GM21723 (cell line): ENCODE measurements around the gene SULT1A3.
"Not testable (repeated sequence)": the region's sequence is repeated elsewhere in the genome, so short reads cannot be mapped to it uniquely, and the experiment has no call there.

Experiments used
- ATAC-seq: cut with Tn5 transposase; IDR thresholded peaks from one replicate; pipeline ENCODE4 v1.9.1; 2021; ENCODE audit warnings: mild to moderate bottlenecking, moderate library complexity; ENCODE audit not compliant: unreplicated experiment

SULT1A3 gene

DNA sequence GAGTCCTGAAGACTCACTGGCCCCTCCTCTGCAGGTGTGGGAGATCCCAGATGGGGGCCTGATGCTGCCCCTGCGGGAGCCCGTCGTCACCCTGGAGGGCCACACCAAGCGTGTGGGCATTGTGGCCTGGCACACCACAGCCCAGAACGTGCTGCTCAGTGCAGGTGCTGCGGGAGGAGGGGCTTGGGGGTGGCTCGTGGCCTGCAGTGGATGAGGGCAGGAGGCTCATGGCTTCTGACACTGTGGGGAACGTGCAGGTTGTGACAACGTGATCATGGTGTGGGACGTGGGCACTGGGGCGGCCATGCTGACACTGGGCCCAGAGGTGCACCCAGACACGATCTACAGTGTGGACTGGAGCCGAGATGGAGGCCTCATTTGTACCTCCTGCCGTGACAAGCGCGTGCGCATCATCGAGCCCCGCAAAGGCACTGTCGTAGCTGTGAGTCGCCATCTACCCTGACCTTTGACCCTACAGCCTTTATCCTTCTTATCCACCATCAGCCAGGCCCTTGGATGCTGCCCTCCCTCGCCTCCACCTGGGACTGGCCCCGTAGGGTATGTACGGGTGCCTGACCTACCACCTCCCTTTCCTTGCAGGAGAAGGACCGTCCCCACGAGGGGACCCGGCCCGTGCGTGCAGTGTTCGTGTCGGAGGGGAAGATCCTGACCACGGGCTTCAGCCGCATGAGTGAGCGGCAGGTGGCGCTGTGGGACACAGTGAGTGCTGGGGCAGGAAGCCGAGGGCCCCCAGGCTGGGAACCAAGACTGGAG lies 12.1 kb upstream of the SULT1A3 start:
- no peak for ATAC-seq

DNA sequence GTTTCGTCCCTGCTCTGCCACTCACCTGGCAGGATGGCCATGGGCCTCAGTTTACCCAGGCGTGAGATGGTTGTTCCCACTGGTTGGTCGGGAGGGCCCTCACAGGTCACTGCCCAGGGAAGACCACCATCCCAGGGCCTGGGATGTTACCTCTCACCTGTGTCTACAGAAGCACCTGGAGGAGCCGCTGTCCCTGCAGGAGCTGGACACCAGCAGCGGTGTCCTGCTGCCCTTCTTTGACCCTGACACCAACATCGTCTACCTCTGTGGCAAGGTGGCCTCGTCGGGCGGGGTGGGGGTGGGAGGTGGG lies 11.5 kb upstream of the SULT1A3 start:
- ATAC-seq = no peak

GRCh38 chr16:30187971-30188561 lies 11.0 kb upstream of the SULT1A3 start:
- ATAC-seq = no peak

DNA sequence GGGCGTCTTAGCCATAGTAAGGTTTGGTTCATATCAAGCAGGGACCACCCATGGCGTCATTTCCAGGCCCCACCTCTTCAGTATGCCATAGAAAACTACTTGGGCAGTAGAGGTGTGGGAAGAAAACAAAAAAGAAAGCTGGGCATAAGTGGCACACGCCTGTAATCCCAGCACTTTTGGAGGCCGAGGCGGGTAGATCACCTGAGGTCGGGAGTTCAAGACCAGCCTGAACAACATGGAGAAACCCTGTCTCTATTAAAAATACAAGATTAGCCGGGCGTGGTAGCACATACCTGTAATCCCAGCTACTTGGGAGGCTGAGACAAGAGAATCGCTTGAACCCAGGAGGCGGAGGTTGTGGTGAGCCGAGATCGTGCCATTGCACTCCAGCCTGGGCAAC lies 7.9 kb upstream of the SULT1A3 start:
- not testable (repeated sequence) for ATAC-seq

- peak; percentile 23 for ATAC-seq
These were observed 6.0 kb upstream of the SULT1A3 start for GRCh38 chr16:30193098-30193497.

DNA sequence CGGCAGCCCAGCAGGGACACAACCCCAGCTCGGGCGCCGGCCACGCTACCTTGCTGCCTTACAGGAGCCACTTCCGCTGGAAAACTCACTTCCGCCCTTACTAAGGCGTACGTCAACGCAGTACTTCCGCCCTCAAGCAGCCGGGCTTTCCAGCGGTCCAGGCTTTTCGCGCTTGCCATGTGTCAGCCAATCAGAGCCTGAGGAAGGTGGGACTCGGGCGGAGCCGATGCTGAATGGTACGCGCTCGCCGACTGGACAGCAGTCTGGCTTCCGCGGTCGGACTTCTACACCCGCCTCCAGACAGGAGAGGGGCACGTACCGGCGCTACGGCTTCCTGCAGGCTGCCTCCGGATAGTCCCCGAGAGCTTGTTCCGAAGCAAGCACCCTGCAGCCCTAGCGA lies 5.4 kb upstream of the SULT1A3 start, which contains the start of the genes BOLA2B and SLX1A:
Gene BOLA2B (minus strand): TSS at position 52 of the 400 bp plus-strand sequence. CDS start 71 bp downstream, outside the sequence.
Gene SLX1A (plus strand): TSS at position 261 of the 400 bp plus-strand sequence. CDS start 210 bp downstream, outside the sequence.
- peak; percentile 85 for ATAC-seq

- ATAC-seq = peak; percentile 65
These were observed 4.7 kb upstream of the SULT1A3 start for GRCh38 chr16:30194172-30194925.

DNA sequence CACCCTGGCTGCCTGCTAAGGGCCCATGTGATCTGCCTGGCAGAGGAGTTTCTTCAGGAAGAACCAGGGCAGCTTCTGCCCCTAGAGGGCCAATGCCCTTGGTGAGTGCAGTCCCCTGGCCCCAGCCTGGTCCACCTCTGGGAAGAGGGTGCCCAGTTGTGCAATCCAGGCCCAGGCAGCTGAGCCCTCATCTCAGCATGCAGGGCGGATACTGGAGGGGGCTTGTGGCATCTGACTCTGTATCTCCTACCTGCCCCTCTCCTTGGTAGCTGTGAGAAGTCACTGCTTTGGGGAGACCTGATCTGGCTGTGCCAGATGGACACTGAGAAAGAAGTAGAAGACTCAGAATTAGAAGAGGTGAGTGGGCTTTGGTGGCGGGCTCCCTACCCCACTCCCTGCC lies 2.1 kb upstream of the SULT1A3 start:
- ATAC-seq = not testable (repeated sequence)

GRCh38 chr16:30199608-30200343 lies 721 bp downstream of the SULT1A3 start:
- ATAC-seq = not testable (repeated sequence)

DNA sequence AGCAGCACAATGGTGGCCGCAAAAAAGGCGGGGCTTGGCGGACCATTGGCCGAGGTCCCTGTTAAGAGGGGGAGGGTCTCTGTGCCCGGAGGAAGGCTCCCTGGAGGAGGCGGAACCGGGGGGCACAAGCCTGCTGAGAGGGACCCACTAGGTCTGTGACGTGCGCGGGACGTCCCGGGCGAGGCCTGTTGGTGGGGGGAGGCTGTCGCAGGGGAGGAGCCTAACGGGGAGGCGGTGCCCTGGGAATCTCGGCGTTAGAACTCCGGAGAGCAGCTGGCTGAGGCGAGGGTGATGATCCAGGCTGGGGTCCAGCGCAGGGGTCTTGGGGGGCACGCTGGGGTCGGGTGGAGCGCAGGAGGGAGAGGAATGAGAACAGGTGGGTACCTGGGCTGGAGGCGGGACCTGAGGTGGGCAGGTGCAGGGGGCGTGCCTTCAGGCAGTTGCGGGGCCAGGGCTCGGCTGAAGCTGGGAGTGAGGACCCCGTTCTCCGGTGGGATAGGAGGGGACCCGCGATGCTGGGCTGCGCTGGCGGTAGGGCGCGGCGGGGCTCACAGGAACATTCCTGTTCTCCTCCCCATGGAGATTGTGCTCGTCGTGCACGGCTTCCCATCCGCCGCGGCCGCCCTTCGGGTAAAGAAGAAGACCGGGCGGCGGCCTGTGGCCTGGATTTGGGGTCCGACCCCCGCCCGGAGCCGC lies 6.6 kb downstream of the SULT1A3 start:
- not testable (repeated sequence) for ATAC-seq

DNA sequence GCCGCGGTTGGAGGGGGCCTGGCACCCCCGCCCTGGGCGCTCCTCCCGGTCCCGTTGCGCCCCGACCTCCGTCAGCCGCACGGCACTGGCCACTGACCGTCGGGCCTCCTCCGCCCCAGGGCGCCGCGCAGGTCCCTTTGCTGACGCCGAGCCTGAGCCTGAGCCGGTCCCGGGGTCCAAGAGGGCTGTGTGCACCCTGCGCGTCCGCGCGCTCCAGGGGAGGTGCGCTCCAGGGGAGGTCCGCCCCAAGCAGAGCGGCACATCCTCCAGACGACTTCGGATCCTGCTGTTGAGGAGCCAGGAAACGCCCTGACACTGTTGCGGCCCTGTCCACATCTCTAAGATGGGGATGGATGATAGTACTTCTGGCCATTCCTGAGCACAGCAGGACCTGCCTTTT lies 7.2 kb downstream of the SULT1A3 start:
- not testable (repeated sequence) for ATAC-seq

DNA sequence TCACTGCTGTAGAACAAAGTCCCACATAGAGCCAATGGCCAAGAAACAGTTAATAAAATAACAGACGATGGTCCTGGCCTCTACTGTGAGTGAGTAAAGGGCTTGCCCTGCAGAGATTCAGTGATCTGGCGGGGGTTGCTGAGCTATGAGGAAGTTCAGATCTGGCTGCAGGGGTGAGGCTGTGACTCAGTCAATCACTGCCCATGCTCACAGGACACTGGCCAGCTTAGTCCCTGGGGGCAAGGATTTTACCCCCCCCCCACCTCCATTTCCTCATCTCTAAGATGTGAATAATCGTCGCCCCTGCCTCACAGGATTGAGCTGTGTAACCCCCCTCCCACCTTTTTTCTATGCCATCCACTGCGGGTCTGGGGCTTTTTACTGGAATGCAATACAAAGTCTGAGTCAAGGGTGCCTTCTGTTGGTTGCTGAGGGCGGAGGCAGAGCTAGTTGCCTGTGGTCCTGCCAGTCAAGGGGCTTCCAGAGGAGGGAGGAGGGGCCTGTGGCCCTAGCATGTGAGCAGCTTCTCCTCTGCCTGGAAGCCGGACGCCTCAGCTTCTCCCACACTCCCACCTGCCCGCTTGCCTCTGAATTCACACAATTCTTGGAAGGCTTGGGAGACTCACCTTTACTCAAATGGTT lies 8.1 kb downstream of the SULT1A3 start:
- not testable (repeated sequence) for ATAC-seq

DNA sequence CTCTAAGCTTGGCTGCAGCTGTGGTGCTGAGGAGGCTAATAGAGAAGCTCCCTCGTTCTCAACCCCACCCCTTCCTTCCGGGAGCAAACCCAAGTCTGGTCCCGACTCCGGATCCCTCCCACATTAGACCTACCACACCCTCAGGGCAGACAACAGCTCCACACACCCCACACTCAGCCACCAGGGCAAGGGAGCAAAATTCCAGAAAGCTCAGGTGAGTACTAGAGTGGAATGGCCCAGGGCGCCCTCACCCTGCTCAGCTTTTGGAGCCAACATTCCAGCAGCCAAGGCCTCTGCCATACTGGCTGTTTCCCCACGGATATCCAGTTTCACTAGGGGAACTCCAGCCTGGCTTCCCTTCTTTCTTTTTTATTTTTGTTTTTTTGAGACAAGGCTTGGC lies 10.0 kb downstream of the SULT1A3 start:
- ATAC-seq = not testable (repeated sequence)

DNA sequence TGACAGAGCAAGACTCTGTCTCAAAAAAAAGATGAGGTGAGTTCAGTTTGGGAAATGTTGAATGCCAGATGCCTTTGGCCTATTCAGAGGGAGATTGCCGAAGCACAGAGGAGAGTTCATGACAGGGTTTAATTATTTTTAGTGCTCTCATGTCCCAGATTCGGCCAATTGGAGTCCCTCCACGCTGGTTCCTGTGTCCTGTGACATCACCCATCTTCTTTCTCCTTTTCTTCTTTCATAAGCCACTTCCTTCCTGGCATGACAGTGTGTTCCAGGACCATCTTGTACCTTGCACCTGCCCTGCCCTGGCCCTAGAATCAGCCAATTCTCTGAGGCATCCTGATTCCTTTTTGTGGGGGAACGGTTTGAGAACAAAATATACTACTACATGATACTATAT lies 12.4 kb downstream of the SULT1A3 start:
- ATAC-seq = not testable (repeated sequence)

DNA sequence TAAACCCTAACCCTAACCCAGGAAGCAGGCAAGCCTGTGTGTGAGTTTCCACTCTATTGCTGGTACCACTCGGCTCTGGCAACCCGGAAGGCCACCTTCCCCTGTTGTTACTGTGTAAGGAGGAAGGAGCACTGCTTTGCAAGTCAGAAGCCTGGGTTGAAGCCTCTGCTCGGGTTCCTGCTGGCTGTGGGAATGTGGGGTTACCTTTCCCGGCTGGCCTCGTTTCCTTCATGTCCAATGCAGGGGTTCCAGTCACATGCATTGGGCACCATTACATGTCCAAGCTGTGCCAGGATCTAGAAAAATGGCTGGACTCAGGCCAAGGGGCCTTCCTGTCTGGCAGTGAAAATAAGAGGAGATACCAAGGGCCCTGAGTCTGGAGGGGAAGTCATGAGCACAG lies 18.0 kb downstream of the SULT1A3 start:
- ATAC-seq = not testable (repeated sequence)

- not testable (repeated sequence) for ATAC-seq
These were observed 49.3 kb downstream of the SULT1A3 start, which contains the start of gene NPIPB13 for GRCh38 chr16:30248379-30248778. Gene NPIPB13 (minus strand): TSS chr16:30248479. CDS start chr16:30245573, 2,906 bp downstream.
